Bronchial epithelial cell (primary cell): Measurements from ENCODE around the gene CNTN1. TPM values are rescaled to one million over a fixed set of nuclear protein-coding genes. Genes with fewer than 3 reads are reported as not detected.

Experiments
- DNase-seq: peaks from one replicate; pipeline ENCODE4 v3.0.0-alpha.2; 2010; ENCODE audit warnings: low read depth
- FAIRE-seq: peaks from 2 replicates; lab custom pipeline; 2011; peaks lifted over from hg19 to GRCh38; lab: Jason Lieb, UNC
- H3K27me3 ChIP-seq: 2 replicates; pipeline ENCODE4 v1.5.1; 2011; ENCODE audit warnings: low read length; ENCODE audit not compliant: control insufficient read depth, insufficient read depth
- H3K36me3 ChIP-seq: 2 replicates; pipeline ENCODE4 v1.5.1; 2011; ENCODE audit warnings: low read length; ENCODE audit not compliant: control insufficient read depth, insufficient read depth
- H3K4me3 ChIP-seq: 2 replicates; pipeline ENCODE4 v1.5.1; 2011; ENCODE audit warnings: mild to moderate bottlenecking, low read depth, low read length, control low read depth
- total RNA-seq: library from RNA; depleted of rRNA; stranded (reverse); fragments of >200 nt; gene quantifications from 2 replicates; pipeline ENCODE4 v1.2.1, GENCODE V29; 2014
- TF ChIP-seq, protein P1 (sequence below): IDR thresholded peaks from 2 replicates; pipeline ENCODE4 v1.5.1; 2011; ENCODE audit warnings: mild to moderate bottlenecking, moderate library complexity, low read length, control low read depth, inconsistent platforms; ENCODE audit not compliant: insufficient read depth, severe bottlenecking

CNTN1 gene
- total RNA-seq, 1 donor from 2014 or later: 2.4 TPM

DNA sequence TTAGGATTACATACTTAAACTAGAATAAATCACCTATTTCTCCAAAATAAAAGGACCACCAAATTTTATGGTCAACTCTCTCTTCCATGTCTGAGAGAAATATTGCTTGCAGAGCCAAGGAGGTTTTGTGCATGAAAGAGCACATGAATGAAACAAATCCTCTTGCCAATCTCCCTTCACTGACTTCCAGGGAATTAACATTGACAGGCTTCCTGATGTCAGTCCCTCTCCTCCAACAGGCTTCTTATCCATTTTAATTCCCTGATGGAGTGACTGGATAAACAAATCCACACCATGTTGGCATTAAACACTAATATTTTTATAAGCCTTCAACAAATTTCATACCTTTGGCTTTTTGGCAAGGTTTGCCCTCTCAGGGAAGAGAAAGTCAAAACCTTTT is 45.3 kb upstream of the CNTN1 start:
- H3K36me3 ChIP-seq: no peaks in the 10 kb centered on the region
- H3K27me3 ChIP-seq: no peaks in the 10 kb centered on the region
- TF ChIP-seq, protein P1, sequence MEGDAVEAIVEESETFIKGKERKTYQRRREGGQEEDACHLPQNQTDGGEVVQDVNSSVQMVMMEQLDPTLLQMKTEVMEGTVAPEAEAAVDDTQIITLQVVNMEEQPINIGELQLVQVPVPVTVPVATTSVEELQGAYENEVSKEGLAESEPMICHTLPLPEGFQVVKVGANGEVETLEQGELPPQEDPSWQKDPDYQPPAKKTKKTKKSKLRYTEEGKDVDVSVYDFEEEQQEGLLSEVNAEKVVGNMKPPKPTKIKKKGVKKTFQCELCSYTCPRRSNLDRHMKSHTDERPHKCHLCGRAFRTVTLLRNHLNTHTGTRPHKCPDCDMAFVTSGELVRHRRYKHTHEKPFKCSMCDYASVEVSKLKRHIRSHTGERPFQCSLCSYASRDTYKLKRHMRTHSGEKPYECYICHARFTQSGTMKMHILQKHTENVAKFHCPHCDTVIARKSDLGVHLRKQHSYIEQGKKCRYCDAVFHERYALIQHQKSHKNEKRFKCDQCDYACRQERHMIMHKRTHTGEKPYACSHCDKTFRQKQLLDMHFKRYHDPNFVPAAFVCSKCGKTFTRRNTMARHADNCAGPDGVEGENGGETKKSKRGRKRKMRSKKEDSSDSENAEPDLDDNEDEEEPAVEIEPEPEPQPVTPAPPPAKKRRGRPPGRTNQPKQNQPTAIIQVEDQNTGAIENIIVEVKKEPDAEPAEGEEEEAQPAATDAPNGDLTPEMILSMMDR: no peak
- no peak for FAIRE-seq
- no peak overlapping the region for H3K4me3 ChIP-seq
- no peak for DNase-seq

DNA sequence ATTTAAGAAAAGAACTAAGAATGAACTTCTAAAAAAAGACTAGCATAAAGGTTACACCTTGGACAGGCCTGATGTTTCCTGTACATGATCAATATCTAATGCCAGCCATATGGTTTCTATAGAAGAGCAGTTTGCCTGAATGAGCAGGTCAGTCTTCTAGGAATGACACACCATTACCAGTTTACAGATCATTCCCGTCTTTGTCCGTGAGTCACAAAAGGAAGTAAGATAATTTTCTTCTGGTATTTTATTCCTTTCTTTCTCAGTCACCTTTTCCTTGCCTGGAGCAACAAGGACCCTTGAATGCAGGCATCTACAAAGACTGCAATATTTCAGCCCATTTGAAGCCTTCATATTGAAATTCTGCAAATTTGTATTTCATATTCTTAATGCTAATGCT is 44.6 kb upstream of the CNTN1 start:
- no peak for FAIRE-seq
- Histone ChIP-seq H3K4me3 (no peak overlapping the region), H3K27me3 (no peaks in the 10 kb centered on the region), H3K36me3 (no peaks in the 10 kb centered on the region)
- TF ChIP-seq, protein P1: no peak
- DNase-seq: peak; percentile 89

- Histone ChIP-seq H3K36me3 (no peaks in the 10 kb centered on the region), H3K4me3 (no peak overlapping the region), H3K27me3 (no peaks in the 10 kb centered on the region)
- TF ChIP-seq, protein P1: no peak
- DNase-seq (no peak), FAIRE-seq (no peak)
Observed at GRCh38 chr12:40648519-40648918, 43.7 kb upstream of the CNTN1 start.

- no peak for FAIRE-seq
- H3K4me3 ChIP-seq: no peak overlapping the region
Observed at GRCh38 chr12:40650038-40650704, 42.1 kb upstream of the CNTN1 start.

DNA sequence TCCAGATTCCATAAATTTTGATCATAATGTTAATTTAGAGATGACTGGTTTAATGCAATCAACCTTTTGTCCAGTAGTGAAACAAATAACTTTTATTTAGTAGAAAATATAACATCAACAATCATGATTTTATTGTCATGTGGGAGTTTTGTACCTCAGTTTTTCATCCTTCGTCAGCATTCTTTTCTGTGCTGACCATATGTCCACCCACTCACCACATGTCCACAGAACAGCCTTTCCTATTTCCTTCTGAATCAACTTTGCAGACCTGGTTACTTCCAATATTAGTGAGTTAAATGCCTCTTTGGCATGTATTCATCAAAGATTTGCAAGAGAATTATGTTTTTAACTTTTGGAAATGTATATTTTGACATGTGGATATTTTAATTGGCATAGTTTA is 36.8 kb upstream of the CNTN1 start:
- TF ChIP-seq, protein P1: no peak
- no peak for FAIRE-seq

More at GRCh38 chr12:40650038-40650704, 42.1 kb upstream of the CNTN1 start:
- H3K27me3 ChIP-seq: no peaks in the 10 kb centered on the region
- DNase-seq: no peak
- TF ChIP-seq, protein P1: no peak
- H3K36me3 ChIP-seq: no peaks in the 10 kb centered on the region

DNA sequence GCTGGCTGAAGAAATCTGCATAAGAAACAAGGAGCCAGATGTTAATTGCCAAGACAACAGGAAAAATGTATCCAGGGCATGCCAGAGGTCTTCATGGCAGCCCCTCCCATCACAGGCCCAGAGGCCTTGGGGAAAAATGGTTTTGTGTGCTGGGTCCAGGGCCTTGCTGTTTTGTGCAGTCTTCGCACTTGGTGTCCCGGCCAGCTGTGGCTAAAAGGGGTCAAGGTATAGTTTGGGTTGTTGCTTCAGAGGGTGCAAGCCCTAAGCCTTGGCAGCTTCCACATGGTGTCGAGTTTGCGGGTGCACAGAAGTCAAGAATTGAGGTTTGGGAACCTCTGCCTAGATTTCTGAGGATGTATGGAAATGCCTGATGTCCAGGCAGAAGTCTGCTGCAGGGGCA is 29.9 kb upstream of the CNTN1 start:
- Histone ChIP-seq H3K4me3 (no peak overlapping the region), H3K27me3 (no peaks in the 10 kb centered on the region), H3K36me3 (no peaks in the 10 kb centered on the region)
- FAIRE-seq (no peak), DNase-seq (no peak)
- TF ChIP-seq, protein P1: no peak

More for the DNA sequence above, 36.8 kb upstream of the CNTN1 start:
- Histone ChIP-seq H3K36me3 (no peaks in the 10 kb centered on the region), H3K4me3 (no peak overlapping the region), H3K27me3 (no peaks in the 10 kb centered on the region)
- DNase-seq: no peak
